CD4-positive, alpha-beta T cell treated with Interleukin-6 at 100 ng/mL for 8 hours (primary cell): ENCODE data around the gene RCOR3.
"Not testable (repeated sequence)": the region's sequence is repeated elsewhere in the genome, so short reads cannot be mapped to it uniquely, and the experiment has no call there.

ENCODE experiments used
- DNase-seq: peaks from one replicate; pipeline ENCODE4 v3.0.0-alpha.2; 2020; ENCODE audit warnings: mixed read lengths, low spot score

RCOR3 gene

GRCh38 chr1:211258756-211259637, at the start of gene RCOR3:
Gene RCOR3, plus strand, starts transcription at chr1:211259366. Its CDS starts 195 bp downstream, at chr1:211259561.
- peak; percentile 92 for DNase-seq

- DNase-seq = no peak
Measured at GRCh38 chr1:211210052-211210451, 49.1 kb upstream of the RCOR3 start.

GRCh38 chr1:211210965-211211364, 48.2 kb upstream of the RCOR3 start:
- DNase-seq = no peak

GRCh38 chr1:211213702-211214101, 45.5 kb upstream of the RCOR3 start:
- DNase-seq = no peak

- DNase-seq = no peak
Measured at GRCh38 chr1:211215577-211215976, 43.6 kb upstream of the RCOR3 start.

- no peak for DNase-seq
Measured at GRCh38 chr1:211217392-211217791, 41.8 kb upstream of the RCOR3 start.

- not testable (repeated sequence) for DNase-seq
Measured at GRCh38 chr1:211222469-211223234, 36.5 kb upstream of the RCOR3 start.

GRCh38 chr1:211228573-211229364, 30.4 kb upstream of the RCOR3 start:
- peak; percentile 56 for DNase-seq

GRCh38 chr1:211229365-211229759, 29.8 kb upstream of the RCOR3 start:
- no peak for DNase-seq

- no peak for DNase-seq
Measured at GRCh38 chr1:211231873-211232272, 27.3 kb upstream of the RCOR3 start.

GRCh38 chr1:211236633-211237320, 22.4 kb upstream of the RCOR3 start:
- DNase-seq = no peak

GRCh38 chr1:211237579-211237978, 21.6 kb upstream of the RCOR3 start:
- DNase-seq = no peak

GRCh38 chr1:211240567-211240966, 18.6 kb upstream of the RCOR3 start:
- DNase-seq = not testable (repeated sequence)

GRCh38 chr1:211241071-211241470, 18.1 kb upstream of the RCOR3 start:
- DNase-seq = no peak

- DNase-seq = not testable (repeated sequence)
Measured at GRCh38 chr1:211243639-211244038, 15.5 kb upstream of the RCOR3 start.

GRCh38 chr1:211246583-211246982, 12.6 kb upstream of the RCOR3 start:
- not testable (repeated sequence) for DNase-seq

GRCh38 chr1:211247921-211248320, 11.2 kb upstream of the RCOR3 start:
- DNase-seq = no peak

GRCh38 chr1:211249611-211250010, 9.6 kb upstream of the RCOR3 start:
- DNase-seq = not testable (repeated sequence)

GRCh38 chr1:211257826-211258225, 1.3 kb upstream of the RCOR3 start:
- no peak for DNase-seq

- peak; percentile 59 for DNase-seq
Measured at GRCh38 chr1:211258310-211258755, 833 bp upstream of the RCOR3 start.

GRCh38 chr1:211259638-211260126, 516 bp downstream of the RCOR3 start:
- peak; percentile 55 for DNase-seq
